HS-5 (cell line): ENCODE results near the gene SUPV3L1.
"Not testable (repeated sequence)": the region's sequence is repeated elsewhere in the genome, so short reads cannot be mapped to it uniquely, and the experiment has no call there.

ENCODE experiments used
- DNase-seq: peaks from one replicate; pipeline ENCODE4 v3.0.0-alpha.2; 2012; ENCODE audit warnings: low read depth

Gene SUPV3L1

DNA sequence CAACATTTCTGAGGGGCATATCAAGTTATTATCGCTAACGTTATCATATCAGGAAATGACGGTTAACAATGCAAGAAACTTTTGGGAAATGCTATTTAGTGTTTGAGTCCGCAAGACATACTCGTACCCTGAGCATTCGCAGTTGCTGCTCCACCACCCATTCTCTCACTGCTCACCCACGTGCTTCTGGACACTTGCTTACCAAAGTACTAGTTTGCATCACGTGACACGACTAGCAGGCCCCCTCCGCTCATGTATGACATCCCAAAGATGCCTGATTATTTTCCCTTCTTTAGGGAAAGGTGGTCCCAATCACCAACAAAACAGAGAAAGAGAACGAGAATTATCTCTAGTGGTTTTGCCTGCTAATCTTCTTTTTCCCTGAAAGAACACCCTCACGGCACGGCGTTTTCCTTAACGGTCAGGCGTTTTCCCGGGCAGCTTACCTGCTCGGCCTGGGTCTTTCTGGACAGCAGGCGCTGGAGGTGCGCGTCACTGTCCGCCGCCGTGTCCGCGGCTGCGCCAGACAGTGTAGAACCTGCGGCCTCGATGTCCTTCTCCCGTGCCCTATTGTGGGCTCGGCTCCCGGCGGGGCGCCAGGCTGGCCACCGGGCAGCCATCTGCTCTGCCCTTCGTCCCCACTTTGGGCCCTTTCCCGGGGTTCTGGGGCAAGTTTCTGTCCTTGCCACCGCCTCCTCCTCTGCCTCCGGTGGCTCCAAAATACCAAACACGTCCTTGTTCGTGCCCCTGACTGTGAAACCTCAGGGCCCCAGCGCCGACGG lies at the start of gene SUPV3L1:
TSS of gene SUPV3L1 (plus strand) at position 492 of the 782 bp plus-strand sequence. CDS start at position 550, 58 bp downstream.
- DNase-seq, result peak; percentile 96

DNA sequence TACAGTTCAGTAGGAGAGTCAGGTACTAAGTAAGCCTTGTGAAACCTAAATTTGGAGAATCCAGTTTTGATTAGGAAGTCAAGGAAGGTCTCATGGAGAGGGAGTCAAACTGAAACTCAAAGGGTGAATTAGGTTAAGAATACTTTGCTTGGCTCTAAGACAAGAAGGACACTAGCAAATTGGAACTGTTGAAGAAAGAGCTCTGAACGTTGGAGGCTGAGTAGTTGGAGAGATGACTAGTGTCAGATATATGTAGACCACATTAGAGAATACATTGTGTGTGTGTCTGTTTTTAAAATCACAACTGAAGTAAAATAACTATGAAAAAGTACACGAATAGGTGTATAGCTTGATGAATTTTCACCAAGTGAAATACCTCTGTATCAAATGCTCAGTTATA lies 49.8 kb upstream of the SUPV3L1 start:
- DNase-seq, result no peak

DNA sequence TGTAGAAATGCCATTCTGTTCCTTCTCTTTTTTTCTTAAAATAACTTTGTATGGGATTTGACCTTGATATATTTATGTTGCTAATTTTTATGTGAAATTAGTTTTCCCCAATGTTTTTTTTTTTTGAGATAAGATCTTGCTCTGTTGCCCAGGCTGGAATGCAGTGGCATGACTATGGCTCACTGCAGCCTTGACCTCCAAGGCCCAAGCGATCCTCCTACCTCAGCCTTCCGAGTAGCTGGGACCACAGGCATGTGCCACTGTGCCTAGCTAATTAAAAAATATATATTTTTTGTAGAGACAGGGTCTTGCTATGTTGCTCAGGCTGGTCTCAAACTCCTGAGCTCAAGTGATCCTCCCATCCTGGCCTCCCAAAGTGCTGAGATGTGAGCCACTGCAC lies 40.1 kb upstream of the SUPV3L1 start:
- DNase-seq, result no peak

DNA sequence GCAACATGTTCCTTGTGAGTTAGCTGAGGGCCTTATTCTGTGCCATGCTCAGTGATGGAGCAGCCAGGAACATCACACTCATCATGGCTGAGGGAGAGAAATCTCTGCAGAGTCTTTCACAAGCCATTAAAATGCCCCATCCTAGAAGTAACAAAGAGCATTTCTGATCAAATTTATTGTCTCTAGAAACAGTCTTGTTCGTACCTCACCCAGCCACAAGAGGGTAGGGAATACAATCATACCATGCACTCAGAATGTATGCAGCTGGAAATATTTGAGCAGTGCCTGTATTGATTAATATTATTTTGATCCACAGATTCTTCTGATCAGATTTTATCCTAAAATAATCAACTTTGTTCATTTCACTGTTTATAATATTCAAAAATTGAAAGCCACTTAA lies 38.7 kb upstream of the SUPV3L1 start:
- no peak for DNase-seq

DNA sequence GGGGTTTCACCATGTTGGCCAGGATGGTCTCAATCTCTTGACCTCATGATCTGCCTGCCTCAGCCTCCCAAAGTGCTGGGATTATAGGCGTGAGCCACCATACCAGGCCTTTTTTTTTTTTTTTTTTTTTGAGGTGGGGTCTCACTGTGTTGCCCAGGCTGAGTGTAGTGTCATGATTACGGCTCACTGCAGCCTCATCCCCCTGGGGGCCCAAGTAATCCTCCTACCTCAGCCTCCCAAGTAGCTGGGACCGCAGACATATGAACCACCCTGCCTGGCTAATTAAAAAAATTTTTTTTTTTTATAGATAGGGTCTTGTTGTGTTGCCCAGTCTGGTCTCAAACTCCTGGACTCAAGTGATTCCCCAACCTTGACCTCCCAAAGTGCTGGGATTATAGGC lies 38.0 kb upstream of the SUPV3L1 start:
- DNase-seq, result not testable (repeated sequence)

DNA sequence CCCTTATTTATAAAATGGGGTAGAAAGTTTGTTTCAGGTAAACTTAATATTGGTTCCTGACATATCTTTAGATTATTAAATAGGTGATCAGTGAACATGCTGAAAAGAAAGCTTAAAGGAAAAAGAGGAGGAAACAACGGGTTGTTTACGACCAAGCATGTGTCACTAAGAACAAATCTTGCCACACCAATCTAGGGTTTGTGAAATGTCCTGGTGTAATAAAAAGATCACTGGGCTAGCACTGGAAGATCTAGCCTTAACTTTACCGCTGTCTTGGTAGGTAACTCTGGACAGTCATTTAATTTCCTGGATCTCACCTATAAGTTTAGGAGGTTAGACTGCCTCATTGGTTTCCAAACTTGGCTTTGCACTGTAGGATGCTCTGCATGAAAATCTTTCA lies 37.1 kb upstream of the SUPV3L1 start:
- no peak for DNase-seq

DNA sequence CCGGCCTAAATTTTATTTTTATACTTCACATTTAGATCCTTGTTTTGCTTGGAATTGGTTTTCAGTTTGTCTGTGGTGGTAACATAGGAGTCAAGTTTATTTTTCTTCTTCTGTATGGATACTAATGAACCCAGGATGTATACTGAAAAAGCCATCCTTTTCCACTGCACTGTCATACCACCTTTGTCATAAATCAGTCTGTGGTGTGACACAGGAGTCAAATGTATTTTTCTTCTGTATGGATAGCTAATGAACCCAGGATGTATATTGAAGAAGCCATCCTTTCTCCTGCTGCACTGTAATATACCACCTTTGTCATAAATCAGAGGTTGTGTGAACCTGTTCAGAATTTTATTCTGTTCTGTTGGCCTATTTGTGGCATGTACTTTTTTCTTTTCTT lies 34.7 kb upstream of the SUPV3L1 start:
- no peak for DNase-seq

DNA sequence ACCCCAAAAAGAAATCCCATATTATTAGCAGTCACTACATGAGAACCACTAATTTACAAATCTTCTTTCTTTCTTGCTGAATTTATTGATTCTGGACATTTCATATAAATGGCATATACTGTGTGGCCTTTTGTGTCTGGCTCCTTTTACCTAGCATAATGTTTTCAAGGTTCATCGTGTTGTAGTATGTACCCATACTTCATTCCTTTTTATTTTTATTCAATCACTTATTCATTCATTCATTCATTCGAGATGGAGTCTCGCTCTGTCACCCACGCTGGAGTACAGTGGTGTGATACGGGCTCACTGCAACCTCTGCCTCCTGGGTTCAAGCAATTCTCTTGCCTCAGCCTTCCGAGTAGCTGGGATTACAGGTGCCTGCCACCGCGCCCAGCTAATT lies 34.2 kb upstream of the SUPV3L1 start:
- no peak for DNase-seq

DNA sequence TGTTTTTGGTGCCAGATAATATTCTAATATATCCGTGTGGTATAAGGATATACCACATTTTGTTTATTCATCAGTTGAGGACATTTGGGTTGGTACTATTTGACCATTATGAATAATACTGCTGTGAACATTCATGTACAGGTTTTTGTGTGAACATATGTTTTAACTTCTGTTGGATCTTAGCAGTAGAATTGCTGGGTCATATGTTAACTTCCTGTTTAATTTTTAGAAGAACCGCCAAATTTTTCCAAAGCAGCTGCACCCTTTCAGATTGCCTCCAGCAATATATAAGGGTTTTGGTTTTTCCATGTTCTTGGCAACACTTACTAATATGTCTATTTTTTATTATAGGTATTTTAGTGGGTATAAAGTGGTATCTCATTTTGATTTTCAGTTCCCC lies 33.3 kb upstream of the SUPV3L1 start:
- no peak for DNase-seq

DNA sequence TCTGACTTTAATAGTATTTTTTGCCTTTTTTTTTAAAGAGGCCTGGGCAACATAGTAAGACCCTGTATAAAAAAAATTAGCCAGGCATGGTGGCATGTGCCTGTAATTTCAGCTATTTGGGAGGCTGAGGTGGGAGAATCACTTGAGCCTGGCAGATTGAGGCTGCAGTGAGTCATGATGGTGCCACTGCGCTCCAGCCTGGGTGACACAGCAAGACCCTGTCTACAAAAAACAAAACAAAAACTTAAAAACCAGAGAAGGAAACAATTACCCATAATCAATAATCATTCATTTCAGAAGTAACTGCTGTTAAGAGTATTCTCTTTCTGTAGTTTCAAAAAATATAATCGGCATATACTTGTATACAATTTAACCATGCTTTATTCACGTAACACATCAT lies 28.1 kb upstream of the SUPV3L1 start:
- no peak for DNase-seq

DNA sequence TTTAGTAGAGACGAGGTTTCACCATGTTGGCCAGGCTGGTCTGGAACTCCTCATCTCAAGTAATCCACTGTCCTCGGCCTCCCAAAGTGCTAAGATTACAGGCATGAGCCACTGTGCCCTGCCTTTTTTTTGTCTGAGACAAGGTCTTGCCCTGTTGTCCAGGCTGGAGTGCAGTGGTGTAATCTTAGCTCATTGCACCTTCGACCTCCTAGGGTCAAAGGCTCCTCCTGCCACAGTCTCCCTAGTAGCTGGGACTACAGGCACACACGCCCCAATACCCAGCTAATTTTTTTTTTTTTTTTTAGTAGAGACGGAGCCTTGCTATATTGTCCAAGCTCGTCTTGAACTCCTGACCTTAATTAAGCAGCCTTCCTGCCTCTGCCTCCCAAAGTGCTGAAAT lies 26.8 kb upstream of the SUPV3L1 start:
- DNase-seq, result no peak

DNA sequence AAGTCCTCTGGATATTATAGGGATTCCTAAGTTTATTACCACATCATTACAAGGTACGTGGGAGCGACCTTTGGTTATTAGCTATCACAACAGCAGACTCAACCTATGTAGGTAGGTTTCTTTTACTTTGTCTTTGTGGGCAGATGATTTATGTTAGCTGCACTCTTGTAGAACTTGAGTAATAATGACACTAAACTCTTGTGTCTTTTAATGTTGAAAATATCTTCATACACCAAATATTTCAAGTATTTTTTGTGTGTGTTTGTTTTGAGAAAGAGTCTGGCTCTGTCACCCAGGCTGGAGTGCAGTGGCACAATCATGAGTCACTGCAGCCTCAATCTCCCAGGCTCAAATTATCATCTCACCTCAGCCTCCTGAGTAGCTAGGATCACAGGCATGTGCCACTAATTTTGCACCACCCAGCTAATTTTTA lies 19.2 kb upstream of the SUPV3L1 start:
- peak; percentile 28 for DNase-seq

DNA sequence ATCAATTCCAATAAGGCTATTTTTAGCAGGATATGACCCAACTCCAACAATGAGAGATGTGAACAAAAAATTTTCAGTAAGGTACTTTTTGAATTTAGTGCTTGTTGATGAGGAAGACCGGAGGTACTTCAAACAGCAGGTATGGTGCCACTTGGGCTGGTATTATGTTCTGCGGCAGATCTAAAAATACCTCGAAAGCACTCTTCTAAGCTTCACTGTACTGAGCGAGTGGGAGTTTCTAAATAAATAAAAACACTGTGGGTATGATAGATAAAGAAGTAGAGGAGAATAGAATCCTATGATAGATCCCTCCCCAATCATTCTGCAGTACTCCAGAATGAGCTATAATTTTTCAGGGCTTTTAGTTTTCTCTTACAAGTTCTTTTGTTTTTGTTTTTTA lies 11.5 kb upstream of the SUPV3L1 start:
- DNase-seq, result no peak

DNA sequence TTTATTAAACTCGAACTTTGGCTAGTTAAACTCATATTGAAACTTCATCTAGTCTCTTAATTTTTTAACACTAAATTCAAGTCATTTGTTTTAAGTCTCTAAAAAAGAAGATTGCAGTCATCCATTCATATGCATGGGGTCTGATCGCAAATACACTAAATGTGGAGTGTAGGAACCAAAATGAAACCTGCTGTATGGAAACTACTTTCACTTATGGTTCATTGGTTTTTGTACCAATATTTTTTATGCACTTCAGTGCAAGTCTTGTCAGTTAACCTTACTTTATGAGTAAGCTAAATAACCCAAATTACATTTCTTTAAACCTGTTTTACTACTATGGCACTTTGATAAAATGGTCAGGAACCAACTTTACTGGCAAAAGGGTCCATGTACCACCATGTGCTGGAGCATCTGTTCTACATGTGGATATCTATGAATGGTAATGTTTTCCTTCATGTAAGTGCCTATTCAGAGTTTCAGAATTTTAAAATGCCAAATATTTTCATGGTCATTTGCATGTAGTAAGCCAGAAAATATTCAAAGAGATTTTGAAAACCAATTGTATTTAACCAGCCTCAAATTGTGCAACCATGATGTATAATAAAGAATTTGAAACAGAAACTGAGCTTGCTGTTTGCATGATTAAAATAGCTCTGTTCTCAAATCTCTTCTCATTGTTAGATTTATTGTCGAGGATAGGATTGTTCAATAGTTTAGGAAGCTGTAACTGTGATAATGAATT lies 7.6 kb upstream of the SUPV3L1 start:
- peak; percentile 59 for DNase-seq

DNA sequence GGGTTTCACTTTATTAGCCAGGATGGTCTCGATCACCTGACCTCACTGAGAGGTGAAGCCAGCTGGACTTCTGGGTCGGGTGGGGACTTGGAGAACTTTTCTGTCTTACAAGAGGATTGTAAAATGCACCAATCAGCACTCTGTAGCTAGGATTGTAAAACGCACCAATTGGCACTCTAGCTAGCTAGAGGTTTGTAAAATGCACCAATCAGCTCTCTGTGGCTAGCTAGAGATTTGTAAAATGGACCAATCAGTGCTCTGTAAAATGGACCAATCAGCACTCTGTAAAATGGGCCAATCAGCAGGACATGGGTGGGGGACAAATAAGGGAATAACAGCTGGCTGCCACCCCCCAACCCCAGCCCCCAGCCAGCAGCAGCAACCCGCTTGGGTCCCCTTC lies 4.7 kb upstream of the SUPV3L1 start:
- DNase-seq, result not testable (repeated sequence)

DNA sequence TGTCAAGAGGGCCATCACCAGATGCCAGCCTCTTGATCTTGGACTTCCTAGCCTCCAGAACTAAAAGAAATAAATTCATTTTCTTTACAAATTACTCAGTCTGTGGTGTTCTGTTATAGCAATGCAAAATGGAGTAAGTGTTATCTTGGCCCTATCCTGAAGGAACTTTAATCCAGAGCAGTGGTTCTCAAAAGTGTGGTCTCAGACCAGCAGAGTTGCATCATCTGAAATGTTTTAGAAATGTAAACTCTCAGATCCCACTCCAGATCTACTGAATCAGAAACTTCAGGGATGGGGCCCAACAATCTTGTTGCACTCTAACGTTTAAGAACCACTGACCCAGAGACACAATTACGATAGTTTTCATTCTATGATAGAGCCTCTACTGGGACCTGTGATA lies 3.2 kb upstream of the SUPV3L1 start:
- no peak for DNase-seq

DNA sequence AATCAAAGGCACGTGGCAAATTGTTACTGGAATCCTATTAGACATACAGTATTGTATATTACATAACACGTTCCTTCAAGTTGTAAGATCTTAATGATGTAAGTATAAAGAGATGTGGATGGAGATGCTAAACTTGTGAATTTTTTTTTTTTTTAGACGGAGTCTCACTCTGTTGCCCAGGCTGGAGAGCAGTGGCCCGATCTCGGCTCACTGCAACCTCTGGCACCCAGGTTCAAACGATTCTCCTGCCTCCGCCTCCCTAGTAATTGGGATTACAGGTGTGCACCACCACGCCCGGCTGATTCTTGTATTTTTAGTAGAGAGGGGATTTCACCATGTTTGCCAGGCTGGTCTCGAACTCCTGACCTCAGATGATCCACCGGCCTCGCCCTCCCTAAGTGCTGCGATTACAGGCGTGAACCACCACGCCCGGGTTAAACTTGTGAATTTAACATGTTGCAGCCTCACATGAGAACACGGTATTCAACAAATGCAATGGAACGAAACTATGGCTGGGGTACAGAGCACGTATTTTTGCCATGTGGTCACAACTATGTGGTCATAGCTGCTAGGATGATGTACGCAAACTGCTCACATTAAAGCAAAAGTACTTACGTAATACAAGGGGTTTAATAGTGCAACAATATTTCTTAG lies 818 bp upstream of the SUPV3L1 start:
- no peak for DNase-seq

DNA sequence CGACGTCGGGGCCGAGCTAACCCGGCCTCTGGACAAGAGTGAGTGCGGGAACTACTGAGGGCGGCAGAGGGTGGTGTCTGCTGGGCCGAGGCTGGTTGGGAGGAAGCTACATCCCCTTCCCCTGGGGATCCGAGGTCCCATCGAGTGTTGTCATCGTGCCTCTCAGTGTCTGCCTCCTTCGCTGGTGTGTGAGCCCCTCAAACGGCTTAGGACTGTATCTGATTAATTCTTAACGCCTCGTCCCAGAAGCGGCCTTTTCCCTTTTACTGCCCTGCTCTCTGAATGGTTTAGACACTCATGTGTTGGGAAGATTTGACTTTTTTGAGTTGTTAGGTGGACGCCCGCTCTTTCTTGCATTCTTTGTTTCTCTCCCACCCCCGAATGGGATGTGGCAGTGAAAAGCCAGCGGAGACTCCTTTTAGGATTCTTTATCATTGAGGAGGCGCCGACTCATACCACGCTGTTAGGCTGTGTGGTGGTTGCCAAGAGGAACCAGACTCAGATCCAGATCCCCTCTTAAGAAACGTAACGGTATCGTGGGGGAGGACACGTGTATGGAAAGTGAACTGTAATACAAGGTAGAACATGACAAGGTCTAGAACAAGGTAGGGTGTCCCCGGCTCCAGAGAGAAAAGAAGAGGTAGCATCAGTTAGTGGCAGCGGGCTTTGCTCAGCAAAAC lies 631 bp downstream of the SUPV3L1 start:
- no peak for DNase-seq

DNA sequence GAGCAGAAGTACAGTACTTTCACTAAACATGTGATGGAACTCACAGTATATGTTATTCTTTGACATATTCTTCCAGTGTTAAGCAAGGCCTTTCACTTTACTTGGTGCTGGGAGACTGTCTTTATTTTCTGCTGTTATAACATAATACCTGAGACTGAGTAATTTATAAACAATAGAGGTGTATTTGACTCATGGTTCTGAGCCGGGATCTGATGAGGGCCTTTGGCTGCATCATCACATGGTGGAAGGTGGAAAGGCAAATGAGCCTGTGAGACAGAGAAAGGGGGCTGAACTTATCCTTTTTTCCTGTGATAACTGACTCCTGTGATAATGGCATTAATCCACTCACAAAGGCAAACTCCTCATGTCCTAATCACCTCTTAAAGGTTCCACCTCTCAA lies 1.4 kb downstream of the SUPV3L1 start:
- DNase-seq, result no peak

DNA sequence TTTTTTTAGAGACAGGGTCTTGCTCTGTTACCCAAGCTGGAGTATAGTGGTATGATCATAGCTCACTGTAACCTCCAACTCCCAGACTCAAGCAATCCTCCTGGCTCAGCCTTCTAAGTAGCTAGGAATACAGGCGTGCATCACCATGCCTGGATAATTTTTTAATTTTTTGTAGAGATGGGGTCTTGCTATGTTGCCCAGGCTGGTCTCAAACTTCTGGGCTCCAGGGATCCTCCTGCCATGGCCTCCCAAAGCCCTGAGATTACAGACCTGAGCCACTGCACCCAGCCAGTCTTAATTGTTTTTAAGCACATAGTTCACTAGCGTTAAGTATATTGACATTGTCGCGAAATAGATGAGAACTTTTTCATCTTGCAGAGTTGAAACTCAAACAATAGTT lies 2.0 kb downstream of the SUPV3L1 start:
- DNase-seq, result no peak

DNA sequence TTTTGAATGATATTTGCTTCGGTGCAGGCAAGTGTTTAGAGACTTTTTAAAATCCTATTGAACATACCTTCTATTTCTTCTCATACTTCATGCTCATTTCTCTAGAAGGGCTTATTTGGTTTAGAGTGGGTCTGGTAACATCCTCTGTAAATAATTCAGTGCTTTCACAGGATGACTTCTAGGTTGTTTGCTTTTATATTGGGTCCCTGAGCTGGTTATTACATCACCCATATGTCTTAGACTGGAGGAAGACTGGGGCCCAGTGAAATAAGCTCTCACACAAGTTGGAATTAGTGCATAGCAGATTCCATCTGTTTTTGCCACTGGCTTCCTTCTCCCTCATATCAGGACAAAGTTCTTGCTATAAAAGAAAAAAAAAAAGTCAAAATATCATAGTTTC lies 6.5 kb downstream of the SUPV3L1 start:
- DNase-seq, result no peak

DNA sequence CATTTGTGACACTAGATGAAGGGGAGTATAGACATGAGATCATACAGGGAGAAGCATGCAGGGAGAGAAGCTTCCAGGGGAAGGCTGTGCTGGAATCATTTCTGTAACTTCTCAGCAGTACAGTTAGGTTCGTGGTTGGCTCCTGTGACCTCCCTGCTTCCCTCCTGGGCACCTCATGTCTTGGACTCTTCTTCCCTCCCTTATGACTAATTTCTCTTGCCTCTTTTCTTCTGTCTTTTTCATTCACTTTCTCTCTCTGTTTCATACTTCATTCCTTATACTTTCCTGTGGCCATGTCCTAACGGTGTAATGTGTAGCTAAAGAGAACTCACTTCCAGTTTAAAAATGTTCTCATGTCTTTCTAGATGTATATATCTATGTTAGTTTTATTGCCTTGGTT lies 21.0 kb downstream of the SUPV3L1 start:
- no peak for DNase-seq

DNA sequence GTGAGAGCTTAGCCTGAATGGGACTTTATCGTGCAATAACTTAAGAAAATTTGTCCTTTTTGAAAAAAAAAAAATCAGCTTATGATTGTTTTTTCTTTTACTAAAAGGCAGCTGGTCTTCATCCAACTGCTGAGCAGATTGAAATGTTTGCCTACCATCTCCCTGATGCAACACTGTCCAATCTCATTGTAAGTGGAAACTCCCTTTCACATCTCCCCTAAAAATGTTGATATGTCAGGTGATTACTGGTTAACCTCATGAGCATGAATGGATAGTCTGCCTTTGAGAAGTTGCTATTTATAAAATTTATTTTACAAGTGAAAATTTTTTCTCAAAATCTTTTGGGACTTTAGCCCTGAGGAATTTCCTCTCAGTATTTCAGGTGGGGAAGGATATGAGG lies 22.3 kb downstream of the SUPV3L1 start:
- DNase-seq, result no peak
